Lower leg skin (tissue), 4 donors: ENCODE data around the gene ZMYND11. TPM values are rescaled to one million over a fixed set of nuclear protein-coding genes. Genes with fewer than 3 reads are reported as not detected.

Experiments used
- DNase-seq, 2 donors: peaks; one replicate each; pipeline ENCODE4 v3.0.0-alpha.2; 2019; ENCODE audit warnings: low spot score in 2 of 2
- H3K4me3 ChIP-seq: fragments of 200-600 bp; sonication (generic); 2 replicates; pipeline ENCODE4 v1.5.1; 2017; ENCODE audit warnings: mild to moderate bottlenecking, low read depth; ENCODE audit not compliant: poor library complexity, severe bottlenecking
- POLR2A ChIP-seq, 2 donors: fragments of 450-650 bp; IDR thresholded peaks; one replicate each; pipeline ENCODE4 v1.6.1; 2016 to 2017; ENCODE audit warnings: antibody characterized with exemption in 2 of 2, mild to moderate bottlenecking in 1 of 2, moderate library complexity in 1 of 2
- WGBS, 2 donors: methylation state at CpG; one replicate each; pipeline ENCODE4 v1.1.5; 2018; 5-methylcytosine and 5-hydroxymethylcytosine counted together
- intact Hi-C: fragments of 100-400 bp; cut with DNase I; formaldehyde crosslinking; loops from one replicate; pipeline ENCODE4 v1.15.0; 2023; ENCODE audit warnings: low total_unique reads
- total RNA-seq, 4 donors: library from RNA; depleted of rRNA; stranded (reverse); fragments of >200 nt; gene quantifications; one replicate each; pipeline ENCODE4 v1.1.0, GENCODE V29; 2016
- TF ChIP-seq, protein P1 (sequence below), 3 donors: fragments of 450-650 bp; IDR thresholded peaks; one replicate each; pipeline ENCODE4 v1.5.1; 2016; ENCODE audit warnings: antibody characterized with exemption in 3 of 3, mild to moderate bottlenecking in 3 of 3, moderate library complexity in 2 of 3

The ZMYND11 gene
- total RNA-seq, 4 donors from 2014 or later, result 41.0 to 50.8 (median 47.7) TPM

DNA sequence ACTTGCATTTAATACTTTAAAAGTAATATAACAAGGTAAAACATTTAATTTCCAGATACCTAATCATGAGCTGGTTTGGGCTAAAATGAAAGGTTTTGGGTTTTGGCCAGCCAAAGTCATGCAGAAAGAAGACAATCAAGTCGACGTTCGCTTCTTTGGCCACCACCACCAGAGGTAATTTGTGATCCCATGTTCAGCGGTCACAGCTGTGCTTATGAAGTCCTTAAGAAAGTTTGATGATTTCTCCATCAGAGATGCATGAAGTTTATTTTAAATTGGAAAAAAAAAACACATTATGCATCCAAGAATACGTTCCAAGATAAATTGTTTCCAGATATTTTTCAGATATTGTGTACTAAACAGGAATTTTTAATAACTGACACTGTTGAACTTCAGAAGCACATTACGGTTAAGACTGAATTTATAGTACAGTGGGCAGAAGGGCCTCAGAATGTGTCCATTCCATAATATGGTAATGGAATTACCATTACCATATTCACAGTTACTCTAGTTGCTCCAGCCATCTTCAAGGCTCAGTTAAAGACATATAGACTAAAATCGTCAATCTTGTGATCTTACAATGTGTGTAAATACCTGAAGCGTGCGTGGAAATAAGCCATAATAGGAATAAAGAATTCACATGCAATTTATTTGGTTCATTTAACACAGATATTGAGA, 106.8 kb downstream of the ZMYND11 start:
- H3K4me3 ChIP-seq, result no peak overlapping the region
- DNase-seq, result no peak
- WGBS, 2 donors, result 68% methylated on average over 9 of the region's 9 CpGs
- intact Hi-C loops, result no loop called here
- TF ChIP-seq, protein P1, sequence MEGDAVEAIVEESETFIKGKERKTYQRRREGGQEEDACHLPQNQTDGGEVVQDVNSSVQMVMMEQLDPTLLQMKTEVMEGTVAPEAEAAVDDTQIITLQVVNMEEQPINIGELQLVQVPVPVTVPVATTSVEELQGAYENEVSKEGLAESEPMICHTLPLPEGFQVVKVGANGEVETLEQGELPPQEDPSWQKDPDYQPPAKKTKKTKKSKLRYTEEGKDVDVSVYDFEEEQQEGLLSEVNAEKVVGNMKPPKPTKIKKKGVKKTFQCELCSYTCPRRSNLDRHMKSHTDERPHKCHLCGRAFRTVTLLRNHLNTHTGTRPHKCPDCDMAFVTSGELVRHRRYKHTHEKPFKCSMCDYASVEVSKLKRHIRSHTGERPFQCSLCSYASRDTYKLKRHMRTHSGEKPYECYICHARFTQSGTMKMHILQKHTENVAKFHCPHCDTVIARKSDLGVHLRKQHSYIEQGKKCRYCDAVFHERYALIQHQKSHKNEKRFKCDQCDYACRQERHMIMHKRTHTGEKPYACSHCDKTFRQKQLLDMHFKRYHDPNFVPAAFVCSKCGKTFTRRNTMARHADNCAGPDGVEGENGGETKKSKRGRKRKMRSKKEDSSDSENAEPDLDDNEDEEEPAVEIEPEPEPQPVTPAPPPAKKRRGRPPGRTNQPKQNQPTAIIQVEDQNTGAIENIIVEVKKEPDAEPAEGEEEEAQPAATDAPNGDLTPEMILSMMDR (IDR thresholded peaks at IDR 0.05), result no peak

DNA sequence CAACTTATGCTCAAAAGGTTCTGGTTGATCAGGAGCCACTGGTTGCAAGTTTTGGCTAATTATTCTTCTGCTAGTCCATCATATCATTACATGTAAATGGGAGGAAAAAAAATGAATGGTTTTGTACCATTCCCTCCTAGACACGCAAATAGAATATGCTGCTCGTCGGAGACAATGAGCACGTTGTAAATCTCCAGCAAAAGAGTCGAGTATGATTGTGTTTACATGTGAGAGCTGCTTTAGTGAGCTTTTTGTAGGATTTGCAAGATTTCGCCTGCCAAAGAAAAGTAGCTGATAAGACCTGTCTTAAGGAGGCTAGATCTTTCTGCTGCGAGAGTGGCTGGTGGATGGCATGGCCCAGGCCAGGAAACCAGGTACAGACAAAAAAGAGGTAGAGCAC, 109.0 kb downstream of the ZMYND11 start:
- intact Hi-C loops, result no loop called here
- TF ChIP-seq, protein P1 (IDR thresholded peaks at IDR 0.05), result no peak
- TF ChIP-seq POLR2A (IDR thresholded peaks at IDR 0.05), result no peak

DNA sequence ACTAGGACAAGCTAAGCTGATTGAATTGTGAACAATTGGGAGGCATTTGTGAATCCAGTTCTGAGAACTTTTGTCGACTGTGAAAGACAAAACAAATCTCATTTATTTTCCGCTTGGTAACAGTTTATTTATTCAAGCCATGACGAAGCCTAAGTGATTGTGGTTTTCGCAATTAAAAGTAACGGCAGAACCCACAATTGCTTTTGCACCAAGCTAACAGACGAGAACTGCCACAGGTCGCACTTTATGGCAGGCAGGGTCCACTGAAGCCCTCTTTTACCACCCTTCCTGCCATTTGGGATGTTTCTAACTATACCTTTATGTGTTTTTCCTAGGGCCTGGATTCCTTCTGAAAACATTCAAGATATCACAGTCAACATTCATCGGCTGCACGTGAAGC, 111.2 kb downstream of the ZMYND11 start:
- H3K4me3 ChIP-seq, result no peak overlapping the region
- intact Hi-C loops, result no loop called here
- no peak for TF ChIP-seq POLR2A (IDR thresholded peaks at IDR 0.05)
- TF ChIP-seq, protein P1 (IDR thresholded peaks at IDR 0.05), result no peak
- WGBS, 2 donors, result 93% methylated on average over 9 of the region's 9 CpGs
- no peak for DNase-seq

More for the DNA sequence above, 109.0 kb downstream of the ZMYND11 start:
- 87 to 95% methylated on average over 7 of the region's 7 CpGs for whole genome bisulfite sequencing, 2 donors
- H3K4me3 ChIP-seq, result no peak overlapping the region
- DNase-seq, result no peak

DNA sequence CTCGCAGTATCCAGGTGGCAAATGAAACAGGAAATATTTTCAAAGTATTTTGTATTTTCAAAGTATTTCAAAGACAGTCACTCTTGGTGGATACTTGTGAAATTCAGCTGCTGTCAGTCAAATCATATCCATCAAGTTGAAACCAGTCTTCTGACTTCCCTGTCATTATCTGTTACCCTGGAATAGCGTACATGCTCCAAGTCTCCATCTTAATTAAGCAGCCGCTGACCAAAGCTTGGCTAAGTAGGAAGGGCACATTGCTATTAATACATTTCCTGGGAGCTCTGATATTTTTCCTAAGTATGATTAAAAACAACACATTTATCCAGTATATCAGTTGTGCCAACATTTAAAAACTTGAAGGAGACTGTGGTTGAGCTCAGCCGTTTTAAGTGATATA, 112.2 kb downstream of the ZMYND11 start:
- intact Hi-C loops, result no loop called here
- TF ChIP-seq POLR2A (IDR thresholded peaks at IDR 0.05), result no peak
- TF ChIP-seq, protein P1 (IDR thresholded peaks at IDR 0.05), result no peak
- H3K4me3 ChIP-seq, result no peak overlapping the region
- WGBS, 2 donors, result 93 to 94% methylated on average over 4 of the region's 4 CpGs
- no peak for DNase-seq

DNA sequence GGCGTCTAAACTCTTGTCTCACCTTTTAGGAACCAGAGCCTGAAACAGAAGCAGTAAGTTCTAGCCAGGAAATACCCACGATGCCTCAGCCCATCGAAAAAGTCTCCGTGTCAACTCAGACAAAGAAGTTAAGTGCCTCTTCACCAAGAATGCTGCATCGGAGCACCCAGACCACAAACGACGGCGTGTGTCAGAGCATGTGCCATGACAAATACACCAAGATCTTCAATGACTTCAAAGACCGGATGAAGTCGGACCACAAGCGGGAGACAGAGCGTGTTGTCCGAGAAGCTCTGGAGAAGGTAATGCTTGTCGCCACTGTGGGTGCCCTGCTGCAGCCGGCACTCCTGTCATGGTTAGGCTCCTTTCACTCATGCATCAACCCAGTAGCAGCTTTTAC, 113.1 kb downstream of the ZMYND11 start:
- TF ChIP-seq, protein P1 (IDR thresholded peaks at IDR 0.05), result no peak
- TF ChIP-seq POLR2A (IDR thresholded peaks at IDR 0.05), result no peak
- WGBS, 2 donors, result 90 to 92% methylated on average over 15 of the region's 15 CpGs
- intact Hi-C loops, result no loop called here
- H3K4me3 ChIP-seq, result no peak overlapping the region
- no peak for DNase-seq
